ENCODE data around the gene CLCN3. TPM values are rescaled to one million over a fixed set of nuclear protein-coding genes. Genes with fewer than 3 reads are reported as not detected.

The CLCN3 gene
- total and polyA plus RNA-seq, 2 of the 13 experiments (the other 11 are each of a cell fraction or from before 2014, with no cell fraction given): 13.6 to 23.7 TPM

GRCh38 chr4:169601016-169601771 lies 19.2 kb upstream of the CLCN3 start (continued):
- TF ChIP-seq ZSCAN9 (CRISPR knock-in tag; IDR thresholded peaks at IDR 0.05; ENCODE audit: borderline replicate concordance): no peak
- no peak for TF ChIP-seq ZSCAN31 (CRISPR knock-in tag; IDR thresholded peaks at IDR 0.05; ENCODE audit: low read depth)
- no peak for TF ChIP-seq NCOR1 (IDR thresholded peaks at IDR 0.05; ENCODE audit: borderline replicate concordance, low read length)
- TF ChIP-seq, protein P1, sequence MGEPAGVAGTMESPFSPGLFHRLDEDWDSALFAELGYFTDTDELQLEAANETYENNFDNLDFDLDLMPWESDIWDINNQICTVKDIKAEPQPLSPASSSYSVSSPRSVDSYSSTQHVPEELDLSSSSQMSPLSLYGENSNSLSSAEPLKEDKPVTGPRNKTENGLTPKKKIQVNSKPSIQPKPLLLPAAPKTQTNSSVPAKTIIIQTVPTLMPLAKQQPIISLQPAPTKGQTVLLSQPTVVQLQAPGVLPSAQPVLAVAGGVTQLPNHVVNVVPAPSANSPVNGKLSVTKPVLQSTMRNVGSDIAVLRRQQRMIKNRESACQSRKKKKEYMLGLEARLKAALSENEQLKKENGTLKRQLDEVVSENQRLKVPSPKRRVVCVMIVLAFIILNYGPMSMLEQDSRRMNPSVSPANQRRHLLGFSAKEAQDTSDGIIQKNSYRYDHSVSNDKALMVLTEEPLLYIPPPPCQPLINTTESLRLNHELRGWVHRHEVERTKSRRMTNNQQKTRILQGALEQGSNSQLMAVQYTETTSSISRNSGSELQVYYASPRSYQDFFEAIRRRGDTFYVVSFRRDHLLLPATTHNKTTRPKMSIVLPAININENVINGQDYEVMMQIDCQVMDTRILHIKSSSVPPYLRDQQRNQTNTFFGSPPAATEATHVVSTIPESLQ (CRISPR knock-in tag; conservative IDR thresholded peaks at IDR 0.05): no peak

DNA sequence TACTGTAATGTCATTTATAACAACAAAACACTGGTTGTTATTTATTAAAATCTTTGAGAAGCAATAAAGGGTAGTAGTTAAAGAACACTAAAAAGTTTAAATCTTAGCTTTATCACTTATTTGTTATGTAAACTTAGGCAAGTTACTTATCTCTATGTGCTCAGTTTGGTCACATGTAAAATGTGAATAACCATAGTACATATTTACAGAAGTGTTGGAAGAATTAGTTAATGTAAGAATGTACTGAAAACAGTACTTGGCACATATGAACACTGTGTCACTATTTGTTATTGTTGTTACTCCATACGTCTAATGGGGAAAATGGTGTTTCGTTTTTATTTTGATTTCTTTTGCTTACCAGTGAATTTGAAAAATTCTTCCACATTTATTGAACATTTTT lies 17.1 kb upstream of the CLCN3 start:
- Histone ChIP-seq H4K20me1 (ENCODE audit: insufficient read depth, low read length) (no peaks in the 10 kb centered on the region), H3K27ac (ENCODE audit: extremely low read length, insufficient read depth, low read length) (no peak overlapping the region), H3K9me3 (ENCODE audit: low read length) (no peaks in the 10 kb centered on the region), H3K9ac (ENCODE audit: insufficient read depth, low read depth, low read length) (no peak overlapping the region), H3K4me2 (ENCODE audit: low read depth, low read length) (no peak overlapping the region), H3K36me3 (replicated peaks in 1 of 2; ENCODE audit: control insufficient read depth in 1 of 2, insufficient read depth in 2 of 2, low read length in 2 of 2) (peaks cover 0 to 12% of the 10 kb centered on the region in 2 experiments; a peak in 2 of 5 replicates), H3K4me1 (ENCODE audit: insufficient read depth, low read length) (no peaks in the 10 kb centered on the region), H3K4me3 (replicated peaks in 1 of 3; ENCODE audit: insufficient read depth in 1 of 3, low read depth in 2 of 3, low read length in 3 of 3) (no peak overlapping the region), H2AFZ (ENCODE audit: low read length) (no peak overlapping the region), H3K79me2 (ENCODE audit: insufficient read depth, low read length) (no peaks in the 10 kb centered on the region), H3K27me3 (ENCODE audit: control insufficient read depth in 1 of 2, insufficient read depth in 2 of 2, low read length in 2 of 2) (no peaks in the 10 kb centered on the region; a peak in 1 of 5 replicates)
- intact Hi-C loops (cut with micrococcal nuclease; ENCODE audit: unreplicated experiment) (no loop called here), in situ Hi-C loops (cut with HindIII; ENCODE audit: extremely low pct_ligation_motif_present, low pct_unique_long_range_greater_than_20kb) (loop anchor here (25.0 kb wide), 1 partner anchor 484 kb away; the partner anchor contains the start of gene AADAT)
- DNase-seq (ENCODE audit: low spot score) (no peak), FAIRE-seq (no peak), ATAC-seq (no peak)
- BruUV-seq (replicated peaks): no TSS peak
- no peak for TF ChIP-seq ZBTB8A (CRISPR knock-in tag; IDR thresholded peaks at IDR 0.05; ENCODE audit: borderline replicate concordance, low read depth)
- TF ChIP-seq KLF9 (CRISPR knock-in tag; IDR thresholded peaks at IDR 0.05; ENCODE audit: low read depth): no peak
- 95% methylated on average over 2 of the region's 2 CpGs for WGBS (ENCODE audit: low lambda C conversion rate)
- CTCF ChIA-PET (ENCODE audit: low intra/inter-chr PET ratio, low total read pairs): no interaction called here
- POLR2A ChIA-PET: no interaction called here

Data from HepG2 (cell line).